ENCODE data around the gene ILK.

GRCh38 chr11:6627762-6628241 is 24.2 kb downstream of the ILK start:
- TF ChIP-seq CTCF (IDR thresholded peaks at IDR 0.05; ENCODE audit: low read depth, low read length) (no peak), EZH2phosphoT487 (IDR thresholded peaks at IDR 0.05; ENCODE audit: low read depth) (no peak)
